Testis (tissue), 3 donors: ENCODE measurements around the gene ATP6V1B1. TPM values are rescaled to one million over a fixed set of nuclear protein-coding genes. Genes with fewer than 3 reads are reported as not detected.
A peak's percentile ranks its signal among the peaks of the same experiment; 100 is the strongest.

Experiments
- DNase-seq: peaks from one replicate; pipeline ENCODE4 v3.0.0-alpha.2; 2019
- H3K27ac ChIP-seq, 2 donors: fragments of 200-600 bp; sonication (generic); one replicate each; pipeline ENCODE4 v1.5.1; 2019
- H3K27me3 ChIP-seq: fragments of 200-600 bp; sonication (generic); one replicate; pipeline ENCODE4 v1.5.1; 2019
- H3K36me3 ChIP-seq: fragments of 200-600 bp; sonication (generic); one replicate; pipeline ENCODE4 v1.5.1; 2017; ENCODE audit warnings: low read depth; ENCODE audit errors: missing control alignments
- H3K4me1 ChIP-seq: fragments of 200-600 bp; sonication (generic); one replicate; pipeline ENCODE4 v1.5.1; 2019
- H3K4me3 ChIP-seq, 2 donors: fragments of 200-600 bp; sonication (generic); one replicate each; pipeline ENCODE4 v1.5.1; 2017 to 2019
- H3K9me3 ChIP-seq: fragments of 200-600 bp; sonication (generic); one replicate; pipeline ENCODE4 v1.5.1; 2017
- POLR2A ChIP-seq: fragments of 450-650 bp; IDR thresholded peaks from one replicate; pipeline ENCODE4 v1.6.1; 2017; ENCODE audit warnings: antibody characterized with exemption, mild to moderate bottlenecking, moderate library complexity
- WGBS, 2 donors: methylation state at CpG; one replicate each; pipeline ENCODE4 v1.1.5; 2018; 5-methylcytosine and 5-hydroxymethylcytosine counted together
- intact Hi-C: fragments of 100-400 bp; cut with DNase I; formaldehyde crosslinking; loops from one replicate; pipeline ENCODE4 v1.15.1; 2023; ENCODE audit warnings: low total_unique reads
- polyA plus RNA-seq: library from polyadenylated mRNA; stranded (reverse); fragments of 350-450 nt; fragmentation: Illumina TruSeq; extraction: RNeasy Lipid Tissue Mini Kit (QIAGEN cat#74804); gene quantifications from one replicate; pipeline ENCODE4 v1.2.3, GENCODE V29; 2014; ENCODE audit warnings: low read depth, low replicate concordance; ENCODE audit not compliant: insufficient read depth
- total RNA-seq, 2 donors: library from RNA; depleted of rRNA; stranded (reverse); fragments of >200 nt; gene quantifications; one replicate each; pipeline ENCODE4 v1.2.3, GENCODE V29; 2016
- TF ChIP-seq, protein P1 (sequence below), 3 experiments: fragments of 450-650 bp in 2 of 3; fragments of 200-600 bp in 1 of 3; sonication (generic) in 1 of 3; IDR thresholded peaks; one replicate each; pipeline ENCODE4 v1.5.1; 2016 to 2019; ENCODE audit warnings: antibody characterized with exemption in 3 of 3, mild to moderate bottlenecking in 2 of 3, moderate library complexity in 1 of 3

ATP6V1B1 gene
- total and polyA plus RNA-seq, 3 donors from 2014 or later: 1.7 to 2.9 TPM; not detected in 1

DNA sequence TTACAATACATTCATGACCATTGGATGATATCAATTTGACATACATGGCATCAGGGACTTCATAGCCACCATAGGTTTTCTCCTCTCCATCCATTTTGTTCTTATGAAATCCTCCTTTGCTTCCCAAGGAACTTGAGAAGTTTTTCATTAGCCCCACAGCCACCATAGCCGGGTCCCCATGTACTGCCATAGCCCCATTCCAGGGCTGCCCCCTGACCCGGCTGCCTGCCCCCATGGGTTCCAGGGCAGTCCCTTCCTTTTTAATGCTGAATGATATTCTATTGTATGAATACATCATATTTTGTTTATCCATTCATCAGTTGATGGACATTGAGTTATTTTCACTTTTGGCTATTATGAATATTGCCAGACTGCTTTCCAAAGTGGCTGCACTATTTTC is 20.4 kb downstream of the ATP6V1B1 start:
- Histone ChIP-seq H3K36me3 (no peaks in the 10 kb centered on the region), H3K9me3 (no peaks in the 10 kb centered on the region), H3K4me1 (no peaks in the 10 kb centered on the region), H3K27ac (no peak overlapping the region), H3K4me3 (no peak overlapping the region), H3K27me3 (no peaks in the 10 kb centered on the region)
- WGBS, 2 donors: 80 to 95% methylated on average over 2 of the region's 2 CpGs
- no peak for DNase-seq
- TF ChIP-seq, protein P1, sequence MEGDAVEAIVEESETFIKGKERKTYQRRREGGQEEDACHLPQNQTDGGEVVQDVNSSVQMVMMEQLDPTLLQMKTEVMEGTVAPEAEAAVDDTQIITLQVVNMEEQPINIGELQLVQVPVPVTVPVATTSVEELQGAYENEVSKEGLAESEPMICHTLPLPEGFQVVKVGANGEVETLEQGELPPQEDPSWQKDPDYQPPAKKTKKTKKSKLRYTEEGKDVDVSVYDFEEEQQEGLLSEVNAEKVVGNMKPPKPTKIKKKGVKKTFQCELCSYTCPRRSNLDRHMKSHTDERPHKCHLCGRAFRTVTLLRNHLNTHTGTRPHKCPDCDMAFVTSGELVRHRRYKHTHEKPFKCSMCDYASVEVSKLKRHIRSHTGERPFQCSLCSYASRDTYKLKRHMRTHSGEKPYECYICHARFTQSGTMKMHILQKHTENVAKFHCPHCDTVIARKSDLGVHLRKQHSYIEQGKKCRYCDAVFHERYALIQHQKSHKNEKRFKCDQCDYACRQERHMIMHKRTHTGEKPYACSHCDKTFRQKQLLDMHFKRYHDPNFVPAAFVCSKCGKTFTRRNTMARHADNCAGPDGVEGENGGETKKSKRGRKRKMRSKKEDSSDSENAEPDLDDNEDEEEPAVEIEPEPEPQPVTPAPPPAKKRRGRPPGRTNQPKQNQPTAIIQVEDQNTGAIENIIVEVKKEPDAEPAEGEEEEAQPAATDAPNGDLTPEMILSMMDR (IDR thresholded peaks at IDR 0.05): no peak
- no peak for TF ChIP-seq POLR2A
- intact Hi-C loops: no loop called here

DNA sequence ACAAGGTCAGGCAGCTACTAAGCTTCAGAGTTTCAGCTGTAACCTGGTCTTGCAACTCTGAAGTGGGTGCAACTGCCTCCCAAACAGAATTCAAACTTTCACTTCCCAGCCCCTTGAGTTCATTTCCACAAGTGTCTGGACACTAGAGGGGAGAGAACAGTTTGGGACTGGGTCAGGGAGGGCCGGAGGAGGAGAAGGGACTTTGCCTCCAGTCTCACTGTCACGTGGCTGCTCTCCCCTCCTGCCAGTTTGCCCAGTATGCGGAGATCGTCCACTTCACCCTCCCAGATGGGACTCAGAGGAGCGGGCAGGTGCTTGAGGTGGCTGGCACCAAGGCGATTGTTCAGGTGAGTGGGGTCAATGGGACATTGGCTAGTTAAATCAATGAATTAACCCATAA is 22.1 kb downstream of the ATP6V1B1 start:
- intact Hi-C loops: no loop called here
- no peaks in the 10 kb centered on the region for H3K27me3 ChIP-seq

DNA sequence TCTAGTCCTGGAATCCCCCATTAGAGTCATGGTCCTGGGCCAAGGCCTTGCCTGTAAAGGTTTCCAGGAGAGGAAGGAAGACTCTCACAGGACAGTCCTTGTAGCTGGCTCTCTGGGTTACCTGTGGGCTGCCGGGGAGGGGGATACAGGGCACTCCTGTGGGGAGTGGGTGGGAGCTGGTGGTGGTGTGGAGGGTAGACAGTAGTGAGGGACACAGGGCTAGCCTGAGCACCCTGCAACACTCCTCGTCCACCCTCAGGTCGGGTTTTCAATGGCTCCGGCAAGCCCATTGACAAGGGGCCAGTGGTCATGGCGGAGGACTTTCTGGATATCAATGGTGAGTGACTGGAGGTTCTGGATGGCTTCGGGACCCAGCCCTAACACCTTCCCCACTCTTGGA is 23.1 kb downstream of the ATP6V1B1 start:
- peak; percentile 7 for DNase-seq
- intact Hi-C loops: no loop called here
- no peak for TF ChIP-seq POLR2A
- TF ChIP-seq, protein P1 (IDR thresholded peaks at IDR 0.05): no peak
- Histone ChIP-seq H3K4me3 (no peak overlapping the region), H3K4me1 (no peaks in the 10 kb centered on the region), H3K36me3 (no peaks in the 10 kb centered on the region), H3K9me3 (no peaks in the 10 kb centered on the region), H3K27ac (no peak overlapping the region), H3K27me3 (no peaks in the 10 kb centered on the region)
- WGBS, 2 donors: 94 to 96% methylated on average over 4 to 6 of the region's 6 CpGs

More for the DNA sequence above, 22.1 kb downstream of the ATP6V1B1 start:
- Histone ChIP-seq H3K9me3 (no peaks in the 10 kb centered on the region), H3K4me3 (no peak overlapping the region), H3K27ac (no peak overlapping the region), H3K36me3 (no peaks in the 10 kb centered on the region), H3K4me1 (no peaks in the 10 kb centered on the region)
- no peak for TF ChIP-seq POLR2A
- TF ChIP-seq, protein P1 (IDR thresholded peaks at IDR 0.05): no peak
- WGBS, 2 donors: 74 to 84% methylated on average over 6 of the region's 6 CpGs
- DNase-seq: peak; percentile 1

DNA sequence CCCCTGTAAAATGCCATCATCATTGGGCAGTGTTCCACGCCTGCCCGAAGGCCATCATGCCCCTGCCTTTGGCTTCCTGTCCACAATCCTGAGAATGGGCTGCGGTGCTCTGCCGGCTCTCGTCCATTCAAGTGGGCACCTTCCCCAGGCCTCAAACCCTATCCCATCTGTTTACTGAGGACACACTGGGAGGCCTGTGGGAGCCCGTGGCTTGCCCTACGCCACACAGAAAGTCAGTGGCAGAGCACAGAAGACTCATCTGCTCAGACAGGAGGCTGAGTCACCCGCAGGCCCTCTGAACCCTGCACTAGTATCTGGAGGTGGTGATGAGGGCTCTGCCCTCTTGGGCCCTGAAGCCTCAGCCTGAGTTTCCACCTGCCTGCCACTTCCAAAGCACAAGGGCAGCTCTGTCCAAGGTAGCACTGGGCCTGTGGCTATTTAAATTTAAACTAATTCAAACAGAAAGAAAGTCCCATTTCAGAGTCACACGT is 23.6 kb downstream of the ATP6V1B1 start:
- WGBS, 2 donors: 83 to 92% methylated on average over 9 of the region's 9 CpGs
- no peak overlapping the region for H3K27ac ChIP-seq
- no peak for TF ChIP-seq POLR2A
- TF ChIP-seq, protein P1 (IDR thresholded peaks at IDR 0.05): no peak
- H3K27me3 ChIP-seq: no peaks in the 10 kb centered on the region
- no peak overlapping the region for H3K4me3 ChIP-seq
- DNase-seq: peak; percentile 1
- no peaks in the 10 kb centered on the region for H3K4me1 ChIP-seq
- intact Hi-C loops: no loop called here
- no peaks in the 10 kb centered on the region for H3K36me3 ChIP-seq
- no peaks in the 10 kb centered on the region for H3K9me3 ChIP-seq
